GM12865 (cell line): ENCODE data around the gene SYNDIG1.

Experiments used
- DNase-seq: peaks from one replicate; pipeline ENCODE4 v3.0.0; 2010; ENCODE audit warnings: low read depth
- H3K4me3 ChIP-seq: 2 replicates; pipeline ENCODE4 v1.5.1; 2011; ENCODE audit warnings: mild to moderate bottlenecking, low read depth, low read length, control low read depth
- CTCF ChIP-seq: IDR thresholded peaks from 2 replicates; pipeline ENCODE4 v1.5.1; 2011; ENCODE audit warnings: low read length, control low read depth, low read depth, inconsistent platforms; ENCODE audit not compliant: insufficient read depth; ENCODE audit errors: missing control alignments

SYNDIG1 gene

GRCh38 chr20:24575811-24576210, 106.4 kb downstream of the SYNDIG1 start:
- no peak overlapping the region for H3K4me3 ChIP-seq
- DNase-seq, result no peak
- TF ChIP-seq CTCF, result no peak

- H3K4me3 ChIP-seq, result no peak overlapping the region
- TF ChIP-seq CTCF, result no peak
- no peak for DNase-seq
Observed at GRCh38 chr20:24576447-24576846, 107.0 kb downstream of the SYNDIG1 start.

- no peak for TF ChIP-seq CTCF
- no peak overlapping the region for H3K4me3 ChIP-seq
- no peak for DNase-seq
Observed at GRCh38 chr20:24577271-24577909, 108.0 kb downstream of the SYNDIG1 start.

- TF ChIP-seq CTCF, result no peak
- no peak for DNase-seq
- H3K4me3 ChIP-seq, result no peak overlapping the region
Observed at GRCh38 chr20:24578567-24579415, 109.4 kb downstream of the SYNDIG1 start.

- DNase-seq, result no peak
Observed at GRCh38 chr20:24579475-24579874, 110.0 kb downstream of the SYNDIG1 start.

GRCh38 chr20:24580006-24580405, 110.6 kb downstream of the SYNDIG1 start:
- TF ChIP-seq CTCF, result no peak
- DNase-seq, result no peak

More at GRCh38 chr20:24579475-24579874, 110.0 kb downstream of the SYNDIG1 start:
- no peak overlapping the region for H3K4me3 ChIP-seq
- no peak for TF ChIP-seq CTCF

More at GRCh38 chr20:24580006-24580405, 110.6 kb downstream of the SYNDIG1 start:
- H3K4me3 ChIP-seq, result no peak overlapping the region
